RWPE1 (cell line): ENCODE data around the gene BRD7.

Source experiments
- CTCF ChIA-PET: fragments of 350-600 bp; sonication (Branson Sonifier 250); formaldehyde crosslinking; extraction: SDS; loops from one replicate; lab custom pipeline; 2021; lab: Yijun Ruan, JAX
- POLR2A ChIA-PET: fragments of 400-600 bp; formaldehyde crosslinking; extraction: SDS; loops from one replicate; lab custom pipeline; 2020; ENCODE audit warnings: antibody characterized with exemption; ENCODE audit not compliant: low non-redundant PET; lab: Yijun Ruan, JAX
- DNase-seq: peaks from one replicate; pipeline ENCODE4 v3.0.0; 2012; ENCODE audit warnings: low spot score
- H3K27ac ChIP-seq: fragments of 450-650 bp; 2 replicates; pipeline ENCODE4 v1.5.1; 2017
- TF ChIP-seq, protein P1 (sequence below): fragments of 450-650 bp; conservative IDR thresholded peaks from 2 replicates; pipeline ENCODE4 v1.5.1; 2017; ENCODE audit warnings: low read depth, mild to moderate bottlenecking

Gene BRD7

GRCh38 chr16:50282010-50282538, 86.7 kb downstream of the BRD7 start:
- TF ChIP-seq, protein P1, sequence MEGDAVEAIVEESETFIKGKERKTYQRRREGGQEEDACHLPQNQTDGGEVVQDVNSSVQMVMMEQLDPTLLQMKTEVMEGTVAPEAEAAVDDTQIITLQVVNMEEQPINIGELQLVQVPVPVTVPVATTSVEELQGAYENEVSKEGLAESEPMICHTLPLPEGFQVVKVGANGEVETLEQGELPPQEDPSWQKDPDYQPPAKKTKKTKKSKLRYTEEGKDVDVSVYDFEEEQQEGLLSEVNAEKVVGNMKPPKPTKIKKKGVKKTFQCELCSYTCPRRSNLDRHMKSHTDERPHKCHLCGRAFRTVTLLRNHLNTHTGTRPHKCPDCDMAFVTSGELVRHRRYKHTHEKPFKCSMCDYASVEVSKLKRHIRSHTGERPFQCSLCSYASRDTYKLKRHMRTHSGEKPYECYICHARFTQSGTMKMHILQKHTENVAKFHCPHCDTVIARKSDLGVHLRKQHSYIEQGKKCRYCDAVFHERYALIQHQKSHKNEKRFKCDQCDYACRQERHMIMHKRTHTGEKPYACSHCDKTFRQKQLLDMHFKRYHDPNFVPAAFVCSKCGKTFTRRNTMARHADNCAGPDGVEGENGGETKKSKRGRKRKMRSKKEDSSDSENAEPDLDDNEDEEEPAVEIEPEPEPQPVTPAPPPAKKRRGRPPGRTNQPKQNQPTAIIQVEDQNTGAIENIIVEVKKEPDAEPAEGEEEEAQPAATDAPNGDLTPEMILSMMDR = no peak
- CTCF ChIA-PET = interaction anchor here (0.6 to 0.9 kb wide), 2 partner anchors 17 to 524 kb away, joined by 3 to 4 read pairs; no protein-coding TSS in a partner anchor
- DNase-seq = no peak
- H3K27ac ChIP-seq = no peak overlapping the region
- POLR2A ChIA-PET = no interaction called here

GRCh38 chr16:50281391-50282009, 87.3 kb downstream of the BRD7 start:
- ChIA-PET POLR2A (no interaction called here), CTCF (interaction anchor here (0.7 kb wide), 1 partner anchor 25 kb away, joined by 3 read pairs; no protein-coding TSS in a partner anchor)
- TF ChIP-seq, protein P1 = no peak
- no peak for DNase-seq
- no peak overlapping the region for H3K27ac ChIP-seq

GRCh38 chr16:50280932-50281331, 87.9 kb downstream of the BRD7 start:
- TF ChIP-seq, protein P1 = no peak
- CTCF ChIA-PET = interaction anchor here (0.7 to 0.8 kb wide), 2 partner anchors 26 to 333 kb away, joined by 3 to 4 read pairs; no protein-coding TSS in a partner anchor
- no peak for DNase-seq
- POLR2A ChIA-PET = no interaction called here
- H3K27ac ChIP-seq = no peak overlapping the region

DNA sequence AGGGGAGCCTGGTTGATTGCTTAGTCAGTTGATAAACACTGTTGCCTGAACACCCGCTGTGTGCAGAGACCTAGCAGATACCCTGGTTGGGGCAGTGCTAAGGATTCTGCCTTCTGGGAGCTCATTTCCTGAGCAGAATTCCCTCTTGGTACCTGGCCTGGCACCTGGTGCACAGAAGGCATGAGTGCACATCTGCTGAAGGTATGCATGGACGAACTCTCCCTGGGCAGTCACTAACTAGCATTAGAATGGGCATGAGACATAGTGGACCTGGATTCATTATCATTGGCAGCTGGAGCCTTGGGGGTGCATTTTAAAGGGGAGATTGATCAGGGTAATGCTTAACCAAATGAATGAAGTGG, 89.3 kb downstream of the BRD7 start:
- DNase-seq = no peak
- ChIA-PET CTCF (no interaction called here), POLR2A (no interaction called here)
- H3K27ac ChIP-seq = no peak overlapping the region
- TF ChIP-seq, protein P1 = no peak

DNA sequence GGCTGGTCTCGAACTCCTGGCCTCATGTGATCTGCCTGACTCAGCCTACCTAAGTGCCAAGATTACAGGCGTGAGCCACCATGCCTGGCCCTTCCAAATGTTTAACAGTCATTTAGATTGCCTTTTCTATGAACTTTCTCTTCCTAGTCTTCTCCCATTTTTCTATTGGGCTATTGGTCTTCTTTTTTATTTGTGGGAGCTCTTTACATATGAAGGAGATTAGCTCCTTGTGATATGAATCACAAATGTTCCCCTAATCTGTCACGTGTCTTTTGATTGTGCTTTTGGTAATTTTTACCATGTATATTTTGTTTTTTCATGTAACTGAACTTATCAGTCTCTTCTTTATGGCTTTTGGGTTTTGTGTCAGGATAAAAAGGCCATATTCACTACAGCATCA, 90.5 kb downstream of the BRD7 start:
- TF ChIP-seq, protein P1 = no peak
- no peak for DNase-seq
- ChIA-PET CTCF (interaction anchor here (0.6 to 0.7 kb wide), 2 partner anchors 20 to 328 kb away, joined by 3 to 5 read pairs; no protein-coding TSS in a partner anchor), POLR2A (no interaction called here)
- no peak overlapping the region for H3K27ac ChIP-seq

- no peak overlapping the region for H3K27ac ChIP-seq
- CTCF ChIA-PET = no interaction called here
- POLR2A ChIA-PET = no interaction called here
- no peak for DNase-seq
- TF ChIP-seq, protein P1 = no peak
Measured at GRCh38 chr16:50276801-50277555, 91.8 kb downstream of the BRD7 start.
